ENCODE data around the gene RMND1.

The RMND1 gene

DNA sequence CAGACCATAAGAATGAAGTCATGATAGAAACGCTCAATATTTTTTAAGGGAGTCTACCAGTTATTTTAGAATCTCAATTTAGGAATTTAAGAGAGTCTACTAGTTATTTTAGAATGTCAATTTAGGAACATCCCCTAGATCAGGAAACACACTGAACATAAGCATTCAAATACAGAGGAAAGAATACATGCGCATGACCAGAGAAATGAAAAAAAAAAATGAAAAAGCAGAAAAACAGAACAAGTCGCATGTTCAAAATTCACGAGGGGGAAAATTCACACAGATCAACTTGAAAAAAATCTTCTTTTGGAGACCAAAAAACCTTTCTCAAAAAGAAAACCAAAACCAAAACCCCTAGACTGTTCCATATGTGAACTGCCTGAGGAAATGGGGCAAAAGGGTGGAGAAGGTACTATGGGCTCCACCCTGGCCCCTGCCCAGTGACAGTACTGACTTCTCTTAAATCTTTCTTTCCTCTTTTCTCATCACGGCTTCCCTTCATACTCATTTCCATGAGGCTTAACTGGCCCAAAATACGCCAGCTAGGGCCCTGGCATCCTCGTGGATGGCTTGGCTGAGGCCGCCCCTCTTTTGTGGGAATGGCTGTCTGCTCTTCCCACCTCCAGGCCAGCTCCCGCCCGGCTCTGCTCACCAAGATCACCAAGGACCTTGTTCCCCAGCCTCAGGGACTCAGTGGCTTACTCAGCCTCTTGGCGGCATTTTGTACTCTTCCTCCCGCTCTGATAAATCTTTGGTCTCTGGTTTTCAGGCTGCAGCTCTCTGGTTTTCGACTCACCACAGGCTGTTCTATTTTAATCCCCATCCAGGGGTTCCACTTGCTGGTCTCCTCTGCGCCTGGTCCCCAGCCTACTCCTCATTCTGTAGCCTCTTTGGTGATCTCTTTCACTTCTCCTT lies 71.7 kb downstream of the RMND1 start:
- DNase-seq (ENCODE audit: insufficient read length, low spot score) (no peak), FAIRE-seq (no peak)
- TF ChIP-seq POLR2A (IDR thresholded peaks at IDR 0.05; ENCODE audit: low read depth, low read length) (no peak), TAF1 (IDR thresholded peaks at IDR 0.05; ENCODE audit: low read depth, low read length) (peak; percentile 22; the same call in 1 of the 2 replicates), SPI1 (IDR thresholded peaks at IDR 0.05; ENCODE audit: low read depth, low read length) (peak; percentile 52), POLR2AphosphoS5 (IDR thresholded peaks at IDR 0.05; ENCODE audit: low read depth, low read length) (no peak)

DNA sequence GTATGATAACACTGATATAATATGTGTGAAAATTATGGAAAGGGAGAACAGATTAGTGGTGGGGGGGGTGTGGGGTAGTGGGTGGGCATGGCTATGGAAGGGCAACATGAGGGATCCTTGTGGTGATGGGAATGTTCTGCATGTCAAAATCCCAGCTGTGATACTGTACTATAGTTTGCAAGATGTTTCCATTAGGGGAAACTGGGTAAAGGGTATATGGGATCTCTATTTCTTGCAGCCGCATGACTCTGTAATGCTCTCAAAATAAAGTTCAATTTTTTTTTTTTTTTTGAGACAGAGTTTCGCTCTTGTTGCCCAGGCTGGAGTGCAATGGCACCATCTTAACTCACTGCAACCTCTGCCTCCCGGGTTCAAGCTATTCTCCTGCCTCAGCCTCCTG lies 74.8 kb downstream of the RMND1 start:
- TF ChIP-seq POLR2A (IDR thresholded peaks at IDR 0.05; ENCODE audit: low read depth, low read length) (no peak), PAX5 (IDR thresholded peaks at IDR 0.05; ENCODE audit: insufficient read depth, low read length, severe bottlenecking) (no peak), SPI1 (IDR thresholded peaks at IDR 0.05; ENCODE audit: low read depth, low read length) (no peak), TAF1 (IDR thresholded peaks at IDR 0.05; ENCODE audit: low read depth, low read length) (no peak), POLR2AphosphoS5 (IDR thresholded peaks at IDR 0.05; ENCODE audit: low read depth, low read length) (no peak), POU2F2 (IDR thresholded peaks at IDR 0.05; ENCODE audit: low read depth, low read length) (no peak)
- DNase-seq (ENCODE audit: insufficient read length, low spot score): no peak
- no peak for FAIRE-seq

DNA sequence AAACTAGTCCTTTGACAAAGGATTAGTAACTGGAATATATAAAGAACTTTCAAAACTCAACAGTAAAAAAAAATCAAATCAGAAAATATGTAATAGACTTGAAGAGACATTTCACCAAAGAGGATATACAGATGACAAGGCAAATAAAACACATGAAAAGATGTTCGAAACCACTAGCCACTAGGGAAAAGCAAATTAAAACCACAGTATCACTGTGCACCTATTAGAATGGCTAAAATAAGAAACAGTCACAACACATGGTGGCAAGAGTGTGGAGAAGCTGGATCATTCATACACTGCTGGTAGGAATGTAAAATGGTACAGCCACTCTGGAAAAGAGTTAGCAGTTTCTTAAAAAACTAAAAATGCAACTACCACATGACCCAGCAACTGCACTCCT lies 75.5 kb downstream of the RMND1 start:
- FAIRE-seq: no peak
- no peak for TF ChIP-seq TAF1 (IDR thresholded peaks at IDR 0.05; ENCODE audit: low read depth, low read length)
- no peak for DNase-seq (ENCODE audit: insufficient read length, low spot score)

DNA sequence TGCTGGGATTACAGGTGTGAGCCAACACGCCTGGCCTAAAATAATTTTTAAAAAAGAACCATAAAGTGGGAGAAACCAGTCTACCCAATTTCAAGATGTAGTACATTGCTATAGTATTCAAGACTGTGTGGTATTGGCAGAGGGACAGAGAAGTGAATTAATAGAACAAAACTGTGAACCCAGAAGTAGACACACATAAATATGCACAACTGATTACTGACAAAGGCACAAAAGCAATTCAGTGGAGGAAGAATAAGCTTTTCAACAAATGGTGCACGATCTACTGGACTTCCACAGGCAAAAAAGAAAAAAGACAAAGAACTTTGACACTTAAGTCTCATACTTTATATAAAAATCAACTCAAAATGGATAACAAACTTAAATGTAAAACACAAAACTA lies 76.1 kb downstream of the RMND1 start:
- DNase-seq (ENCODE audit: insufficient read length, low spot score) (no peak), FAIRE-seq (no peak)
- no peak for TF ChIP-seq PAX5 (IDR thresholded peaks at IDR 0.05; ENCODE audit: insufficient read depth, low read length, severe bottlenecking)
- no peak for TF ChIP-seq POLR2A (IDR thresholded peaks at IDR 0.05; ENCODE audit: low read depth, low read length)
- no peak for TF ChIP-seq SPI1 (IDR thresholded peaks at IDR 0.05; ENCODE audit: low read depth, low read length)
- no peak for TF ChIP-seq POLR2AphosphoS5 (IDR thresholded peaks at IDR 0.05; ENCODE audit: low read depth, low read length)
- TF ChIP-seq POU2F2 (IDR thresholded peaks at IDR 0.05; ENCODE audit: low read depth, low read length): no peak
- TF ChIP-seq TAF1 (IDR thresholded peaks at IDR 0.05; ENCODE audit: low read depth, low read length): no peak

DNA sequence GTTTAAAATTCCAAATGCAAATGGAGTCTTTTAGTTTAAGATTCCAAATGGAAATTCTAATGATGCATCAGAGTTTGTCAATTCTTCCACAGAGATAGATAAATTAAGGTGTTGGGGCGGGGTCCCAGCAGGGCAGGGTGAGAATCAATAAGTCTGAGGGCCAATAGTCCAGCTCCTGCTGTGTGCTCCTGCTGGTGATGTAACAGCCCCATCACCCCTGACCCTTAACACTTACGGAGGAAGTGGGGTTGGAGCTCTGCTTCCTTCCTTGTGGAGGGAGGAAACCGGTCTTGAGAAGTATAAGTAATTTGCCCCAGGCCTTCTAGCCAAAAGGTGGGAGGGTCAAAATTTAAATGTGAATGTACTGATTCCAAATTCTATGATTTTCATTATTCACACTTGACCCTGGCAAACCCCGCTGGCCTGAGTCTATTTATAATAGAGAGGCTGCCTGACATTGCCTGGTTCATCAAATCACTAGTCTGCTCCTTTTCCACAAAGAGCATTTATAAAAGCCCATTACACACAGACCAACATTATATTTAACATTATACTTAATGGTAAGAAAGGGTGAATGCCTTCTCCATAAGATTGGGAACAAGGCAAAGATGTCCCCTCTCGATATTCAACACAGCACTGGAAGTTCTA lies 77.8 kb downstream of the RMND1 start:
- no peak for TF ChIP-seq POLR2AphosphoS5 (IDR thresholded peaks at IDR 0.05; ENCODE audit: low read depth, low read length)
- TF ChIP-seq POLR2A (IDR thresholded peaks at IDR 0.05; ENCODE audit: low read depth, low read length): no peak
- TF ChIP-seq POU2F2 (IDR thresholded peaks at IDR 0.05; ENCODE audit: low read depth, low read length): no peak
- no peak for TF ChIP-seq PAX5 (IDR thresholded peaks at IDR 0.05; ENCODE audit: insufficient read depth, low read length, severe bottlenecking)
- TF ChIP-seq TAF1 (IDR thresholded peaks at IDR 0.05; ENCODE audit: low read depth, low read length): no peak
- TF ChIP-seq SPI1 (IDR thresholded peaks at IDR 0.05; ENCODE audit: low read depth, low read length): no peak
- FAIRE-seq (no peak), DNase-seq (ENCODE audit: insufficient read length, low spot score) (no peak)

DNA sequence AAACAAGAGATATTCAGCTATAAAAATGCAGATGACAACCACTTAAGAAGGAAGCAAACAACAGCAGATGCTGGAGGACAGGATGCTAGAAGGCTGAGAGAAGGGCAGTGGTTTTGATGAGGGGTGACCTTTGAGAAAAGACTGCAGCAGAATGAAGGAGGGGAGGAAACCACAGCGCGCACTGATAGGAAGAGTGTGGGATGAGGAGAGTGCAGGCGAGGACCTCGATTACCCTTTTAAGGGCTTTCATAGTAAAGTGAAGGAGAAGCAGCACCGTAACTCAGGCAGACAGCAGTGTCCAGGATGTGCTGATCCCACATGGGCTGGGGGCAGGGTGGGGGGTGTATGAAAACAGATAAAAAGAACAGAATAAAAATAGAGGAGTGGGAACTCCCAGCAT lies 79.8 kb downstream of the RMND1 start:
- DNase-seq (ENCODE audit: insufficient read length, low spot score): no peak
- no peak for FAIRE-seq
- TF ChIP-seq PAX5 (IDR thresholded peaks at IDR 0.05; ENCODE audit: insufficient read depth, low read length, severe bottlenecking): no peak
- no peak for TF ChIP-seq TAF1 (IDR thresholded peaks at IDR 0.05; ENCODE audit: low read depth, low read length)
- TF ChIP-seq POU2F2 (IDR thresholded peaks at IDR 0.05; ENCODE audit: low read depth, low read length): no peak
- TF ChIP-seq SPI1 (IDR thresholded peaks at IDR 0.05; ENCODE audit: low read depth, low read length): no peak
- TF ChIP-seq POLR2AphosphoS5 (IDR thresholded peaks at IDR 0.05; ENCODE audit: low read depth, low read length): no peak
- no peak for TF ChIP-seq POLR2A (IDR thresholded peaks at IDR 0.05; ENCODE audit: low read depth, low read length)

DNA sequence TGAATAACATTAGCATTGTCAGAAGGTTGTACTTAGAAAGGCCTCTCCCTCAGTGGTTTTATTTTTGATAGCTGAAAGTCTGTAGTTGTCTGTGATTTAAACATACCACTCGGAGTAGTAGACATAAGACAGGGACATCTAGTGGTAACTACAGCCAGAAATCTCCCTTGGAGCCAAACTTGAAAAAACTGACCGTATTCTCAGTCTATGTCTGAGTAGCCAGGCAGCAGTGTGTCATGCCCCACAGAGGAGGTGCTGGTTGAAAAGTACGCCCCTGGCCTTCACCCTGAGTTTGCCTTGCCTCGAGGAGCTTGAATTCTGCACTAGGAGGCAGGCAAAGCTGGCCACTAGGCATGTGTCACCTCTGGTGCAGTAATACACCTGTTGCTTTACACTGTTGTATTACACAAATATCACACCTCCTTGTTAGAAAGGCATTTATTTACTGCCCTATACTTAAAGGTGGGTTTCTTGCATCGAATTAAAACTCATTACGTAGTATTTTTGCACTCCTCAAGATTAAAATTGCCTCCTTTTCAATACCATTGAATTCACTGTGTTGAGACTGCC lies 81.3 kb downstream of the RMND1 start:
- FAIRE-seq: no peak
- TF ChIP-seq POLR2AphosphoS5 (IDR thresholded peaks at IDR 0.05; ENCODE audit: low read depth, low read length) (no peak), POU2F2 (IDR thresholded peaks at IDR 0.05; ENCODE audit: low read depth, low read length) (no peak), TAF1 (IDR thresholded peaks at IDR 0.05; ENCODE audit: low read depth, low read length) (no peak), SPI1 (IDR thresholded peaks at IDR 0.05; ENCODE audit: low read depth, low read length) (no peak), PAX5 (IDR thresholded peaks at IDR 0.05; ENCODE audit: insufficient read depth, low read length, severe bottlenecking) (no peak), POLR2A (IDR thresholded peaks at IDR 0.05; ENCODE audit: low read depth, low read length) (no peak)
- no peak for DNase-seq (ENCODE audit: insufficient read length, low spot score)

DNA sequence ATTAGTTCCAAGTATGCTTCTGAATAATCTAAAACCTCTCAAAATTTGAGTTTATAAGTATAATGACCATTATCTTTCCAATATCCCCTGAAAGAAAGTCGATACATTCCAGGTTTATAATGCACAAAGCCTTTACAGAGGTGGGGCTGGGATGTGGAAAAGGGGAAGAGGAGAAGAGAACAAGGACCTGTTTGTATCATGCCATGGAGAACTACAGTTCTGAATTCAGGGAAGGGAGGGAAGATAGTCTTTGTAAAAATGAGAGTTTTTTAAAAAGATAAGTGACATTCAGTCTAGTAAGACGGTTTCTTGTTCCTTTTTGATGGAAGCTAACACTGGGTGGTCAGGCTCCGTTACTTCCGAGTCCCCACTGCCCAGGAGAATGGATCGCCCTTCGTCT lies 86.7 kb downstream of the RMND1 start:
- FAIRE-seq (no peak), DNase-seq (ENCODE audit: insufficient read length, low spot score) (no peak)
- TF ChIP-seq POU2F2 (IDR thresholded peaks at IDR 0.05; ENCODE audit: low read depth, low read length) (no peak), POLR2A (IDR thresholded peaks at IDR 0.05; ENCODE audit: low read depth, low read length) (no peak), TAF1 (IDR thresholded peaks at IDR 0.05; ENCODE audit: low read depth, low read length) (no peak), SPI1 (IDR thresholded peaks at IDR 0.05; ENCODE audit: low read depth, low read length) (no peak), POLR2AphosphoS5 (IDR thresholded peaks at IDR 0.05; ENCODE audit: low read depth, low read length) (no peak), PAX5 (IDR thresholded peaks at IDR 0.05; ENCODE audit: insufficient read depth, low read length, severe bottlenecking) (no peak)

DNA sequence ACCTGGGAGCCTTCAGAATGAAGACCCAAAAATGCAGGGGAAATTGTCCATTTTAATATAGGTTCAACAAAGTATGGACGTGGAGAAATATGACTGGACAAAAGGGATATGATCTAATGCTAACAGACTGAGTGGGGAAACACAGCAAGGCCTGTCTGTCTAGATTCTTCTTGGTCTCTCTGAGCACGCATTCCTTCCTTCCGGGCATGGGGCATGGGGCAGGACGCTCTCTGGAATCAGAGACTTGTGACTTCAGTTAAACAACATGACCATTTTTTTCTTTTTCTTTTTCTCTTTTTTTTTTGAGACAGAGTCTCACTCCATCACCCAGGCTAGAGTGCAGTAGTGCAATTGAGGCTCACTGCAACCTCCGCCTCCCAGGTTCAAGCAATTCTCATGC lies 92.4 kb downstream of the RMND1 start:
- TF ChIP-seq POU2F2 (IDR thresholded peaks at IDR 0.05; ENCODE audit: low read depth, low read length) (no peak), POLR2A (IDR thresholded peaks at IDR 0.05; ENCODE audit: low read depth, low read length) (no peak), SPI1 (IDR thresholded peaks at IDR 0.05; ENCODE audit: low read depth, low read length) (no peak), TAF1 (IDR thresholded peaks at IDR 0.05; ENCODE audit: low read depth, low read length) (no peak), PAX5 (IDR thresholded peaks at IDR 0.05; ENCODE audit: insufficient read depth, low read length, severe bottlenecking) (no peak)
- no peak for FAIRE-seq
- DNase-seq (ENCODE audit: insufficient read length, low spot score): no peak

All from GM12891 (cell line).